Measurements from ENCODE around the gene DGCR2.

Gene DGCR2

GRCh38 chr22:19126309-19127273 lies 4.4 kb upstream of the DGCR2 start:
- DNase-seq, result no peak

- no peak for DNase-seq
Measured at GRCh38 chr22:19125474-19126308, 3.5 kb upstream of the DGCR2 start.

GRCh38 chr22:19125011-19125410 lies 2.8 kb upstream of the DGCR2 start:
- DNase-seq, result no peak

GRCh38 chr22:19124377-19124776 lies 2.2 kb upstream of the DGCR2 start:
- DNase-seq, result no peak

GRCh38 chr22:19123936-19124335 lies 1.7 kb upstream of the DGCR2 start:
- DNase-seq, result no peak

GRCh38 chr22:19122752-19123492 lies 710 bp upstream of the DGCR2 start:
- peak in 1 of 3 experiments; percentile 57 for DNase-seq

- DNase-seq, result peak in 2 of 3 experiments; percentile 67 to 69
Measured at GRCh38 chr22:19121631-19122142, 525 bp downstream of the DGCR2 start.

GRCh38 chr22:19120829-19121630 lies 1.2 kb downstream of the DGCR2 start:
- no peak for DNase-seq

- no peak for DNase-seq
Measured at GRCh38 chr22:19119949-19120348, 2.3 kb downstream of the DGCR2 start.

- DNase-seq, result no peak
Measured at GRCh38 chr22:19118329-19118880, 3.8 kb downstream of the DGCR2 start.

- peak in 2 of 3 experiments; percentile 72 to 78 for DNase-seq
Measured at GRCh38 chr22:19117111-19117512, 5.1 kb downstream of the DGCR2 start.

- DNase-seq, result no peak
Measured at GRCh38 chr22:19115628-19116027, 6.6 kb downstream of the DGCR2 start.

- no peak for DNase-seq
Measured at GRCh38 chr22:19114984-19115552, 7.1 kb downstream of the DGCR2 start.

- DNase-seq, result no peak
Measured at GRCh38 chr22:19113429-19113828, 8.8 kb downstream of the DGCR2 start.

GRCh38 chr22:19111584-19111983 lies 10.6 kb downstream of the DGCR2 start:
- no peak for DNase-seq

GRCh38 chr22:19111140-19111539 lies 11.1 kb downstream of the DGCR2 start:
- peak in 1 of 3 experiments; percentile 1 for DNase-seq

GRCh38 chr22:19110646-19111045 lies 11.6 kb downstream of the DGCR2 start:
- DNase-seq, result no peak

GRCh38 chr22:19110064-19110458 lies 12.2 kb downstream of the DGCR2 start:
- peak in 1 of 3 experiments; percentile 11 for DNase-seq

GRCh38 chr22:19109198-19110063 lies 12.8 kb downstream of the DGCR2 start:
- no peak for DNase-seq

GRCh38 chr22:19108807-19109197 lies 13.4 kb downstream of the DGCR2 start:
- DNase-seq, result no peak
